Endodermal cell (in vitro differentiated cells): Measurements from ENCODE around the gene P2RX2. TPM values are rescaled to one million over a fixed set of nuclear protein-coding genes. Genes with fewer than 3 reads are reported as not detected.

ENCODE experiments used
- DNase-seq: peaks from one replicate; pipeline ENCODE4 v3.0.0-alpha.2; 2017
- H3K27ac ChIP-seq: 2 replicates; pipeline ENCODE4 v1.5.1; 2013; ENCODE audit warnings: mild to moderate bottlenecking, low read depth, low read length, moderate library complexity
- H3K27me3 ChIP-seq: 2 replicates; pipeline ENCODE4 v1.6.1; 2013; ENCODE audit warnings: mild to moderate bottlenecking, low read length, moderate library complexity; ENCODE audit not compliant: insufficient read depth, control insufficient read depth, poor library complexity, severe bottlenecking
- H3K36me3 ChIP-seq: 2 replicates; pipeline ENCODE4 v1.7.0; 2013; ENCODE audit warnings: mild to moderate bottlenecking, low read length, moderate library complexity; ENCODE audit not compliant: control insufficient read depth, insufficient read depth
- H3K4me1 ChIP-seq: one replicate; pipeline ENCODE4 v1.7.0; 2013; ENCODE audit warnings: low read length; ENCODE audit not compliant: control insufficient read depth, insufficient read depth
- H3K4me3 ChIP-seq: 2 replicates; pipeline ENCODE4 v1.5.1; 2013; ENCODE audit warnings: mild to moderate bottlenecking, low read length, moderate library complexity
- H3K9ac ChIP-seq: 2 replicates; pipeline ENCODE4 v1.6.1; 2013; ENCODE audit warnings: mild to moderate bottlenecking, low read length, moderate library complexity; ENCODE audit not compliant: poor library complexity, severe bottlenecking; ENCODE audit errors: extremely low read depth
- H3K9me3 ChIP-seq: 2 replicates; pipeline ENCODE4 v1.6.1; 2013; ENCODE audit warnings: mild to moderate bottlenecking, low read length, moderate library complexity; ENCODE audit not compliant: control insufficient read depth
- H3K27ac Mint-ChIP-seq: 2 replicates; pipeline ENCODE4 v1.8.0; 2020; ENCODE audit warnings: mixed read lengths
- H3K27me3 Mint-ChIP-seq: 2 replicates; pipeline ENCODE4 v1.8.0; 2021; ENCODE audit warnings: mild to moderate bottlenecking, mixed read lengths; ENCODE audit not compliant: insufficient read depth
- H3K36me3 Mint-ChIP-seq: 2 replicates; pipeline ENCODE4 v1.8.0; 2020; ENCODE audit warnings: low read depth, mixed read lengths
- H3K4me1 Mint-ChIP-seq: 2 replicates; pipeline ENCODE4 v1.8.0; 2020; ENCODE audit warnings: mixed read lengths
- H3K4me3 Mint-ChIP-seq: 2 replicates; pipeline ENCODE4 v1.8.0; 2020; ENCODE audit warnings: mild to moderate bottlenecking, moderate library complexity, mixed read lengths
- H3K9me3 Mint-ChIP-seq: 2 replicates; pipeline ENCODE4 v1.8.0; 2020; ENCODE audit warnings: mild to moderate bottlenecking, mixed read lengths
- WGBS, 2 experiments: methylation state at CpG; one replicate each; pipeline versions ENCODE4 v1.1.5 to v1.1.7; 2013; ENCODE audit warnings: missing lambda C conversion rate in 2 of 2, mixed read lengths in 1 of 2; ENCODE audit not compliant: insufficient coverage in 1 of 2, insufficient read length in 1 of 2; 5-methylcytosine and 5-hydroxymethylcytosine counted together
- total RNA-seq, 2 donors: library from RNA; stranded (reverse); fragmentation: NEBNext Ultra II Directional in 1 of 2; extraction: Animal tissue kit (Norgen Biotek cat#: 25700) in 1 of 2; gene quantifications; 2 replicates in 1 of 2; 3 replicates in 1 of 2; pipeline ENCODE4 v1.2.1, GENCODE V29; 2021
- TF ChIP-seq, protein P1 (sequence below): fragments of 200-600 bp; sonication (generic); conservative IDR thresholded peaks from 2 replicates; pipeline ENCODE4 v1.5.0; 2021; ENCODE audit warnings: antibody characterized with exemption, mild to moderate bottlenecking

The P2RX2 gene
- total RNA-seq, 2 donors from 2014 or later = 0.97 to 2.8 TPM

DNA sequence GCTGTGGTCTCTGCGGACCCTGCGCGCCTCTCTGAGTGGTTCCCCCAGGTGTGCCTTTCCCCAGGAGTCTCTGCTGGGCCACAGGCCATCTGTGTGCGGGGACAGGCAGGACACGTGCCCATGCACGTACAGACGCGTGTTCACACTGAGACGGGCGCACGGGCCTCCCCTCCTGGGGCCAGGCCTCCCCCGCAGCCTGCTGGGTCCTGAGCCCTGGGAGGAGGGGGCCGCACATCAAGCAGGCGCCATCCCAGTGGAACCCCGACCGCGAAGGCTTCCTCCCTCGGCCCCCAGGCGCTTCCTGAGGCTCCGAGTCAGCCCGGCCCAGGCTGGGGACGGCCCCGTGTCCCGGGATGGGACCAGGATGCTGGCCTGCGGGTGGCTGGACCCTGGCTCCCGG is 47.9 kb upstream of the P2RX2 start:
- no peak for DNase-seq
- no peaks in the 10 kb centered on the region for H3K27me3 Mint-ChIP-seq
- WGBS, 2 experiments = 94 to 97% methylated on average over 16 to 26 of the region's 26 CpGs
- Histone ChIP-seq H3K4me3 (no peak overlapping the region), H3K27ac (no peak overlapping the region), H3K27me3 (no peaks in the 10 kb centered on the region), H3K9me3 (no peaks in the 10 kb centered on the region), H3K36me3 (peaks cover 10% of the 10 kb centered on the region), H3K4me1 (no peaks in the 10 kb centered on the region), H3K9ac (no peak overlapping the region)
- H3K36me3 Mint-ChIP-seq = peaks cover 24% of the 10 kb centered on the region
- TF ChIP-seq, protein P1, sequence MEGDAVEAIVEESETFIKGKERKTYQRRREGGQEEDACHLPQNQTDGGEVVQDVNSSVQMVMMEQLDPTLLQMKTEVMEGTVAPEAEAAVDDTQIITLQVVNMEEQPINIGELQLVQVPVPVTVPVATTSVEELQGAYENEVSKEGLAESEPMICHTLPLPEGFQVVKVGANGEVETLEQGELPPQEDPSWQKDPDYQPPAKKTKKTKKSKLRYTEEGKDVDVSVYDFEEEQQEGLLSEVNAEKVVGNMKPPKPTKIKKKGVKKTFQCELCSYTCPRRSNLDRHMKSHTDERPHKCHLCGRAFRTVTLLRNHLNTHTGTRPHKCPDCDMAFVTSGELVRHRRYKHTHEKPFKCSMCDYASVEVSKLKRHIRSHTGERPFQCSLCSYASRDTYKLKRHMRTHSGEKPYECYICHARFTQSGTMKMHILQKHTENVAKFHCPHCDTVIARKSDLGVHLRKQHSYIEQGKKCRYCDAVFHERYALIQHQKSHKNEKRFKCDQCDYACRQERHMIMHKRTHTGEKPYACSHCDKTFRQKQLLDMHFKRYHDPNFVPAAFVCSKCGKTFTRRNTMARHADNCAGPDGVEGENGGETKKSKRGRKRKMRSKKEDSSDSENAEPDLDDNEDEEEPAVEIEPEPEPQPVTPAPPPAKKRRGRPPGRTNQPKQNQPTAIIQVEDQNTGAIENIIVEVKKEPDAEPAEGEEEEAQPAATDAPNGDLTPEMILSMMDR = no peak
- no peak overlapping the region for H3K4me3 Mint-ChIP-seq
- H3K27ac Mint-ChIP-seq = no peak overlapping the region
- no peaks in the 10 kb centered on the region for H3K9me3 Mint-ChIP-seq
- peaks cover 3% of the 10 kb centered on the region for H3K4me1 Mint-ChIP-seq

DNA sequence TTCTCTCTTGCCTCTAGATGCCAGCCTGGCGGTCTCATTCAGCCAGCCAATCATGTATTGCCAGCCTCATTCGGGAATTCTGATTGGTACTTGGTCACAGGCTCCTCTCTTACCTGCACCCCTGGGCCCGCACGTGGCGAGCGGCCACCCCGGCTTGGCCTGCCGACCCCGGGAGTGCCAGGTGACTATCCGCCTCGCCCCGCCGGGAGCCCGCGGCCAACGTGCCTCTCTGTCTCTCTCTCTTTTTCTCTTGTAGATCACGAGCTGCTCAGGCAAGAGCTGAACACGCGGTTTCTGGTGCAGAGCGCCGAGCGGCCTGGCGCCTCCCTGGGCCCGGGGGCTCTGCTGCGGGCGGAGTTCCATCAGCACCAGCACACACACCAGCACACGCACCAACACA is 47.5 kb upstream of the P2RX2 start:
- Mint-ChIP-seq H3K4me1 (no peaks in the 10 kb centered on the region), H3K27me3 (no peaks in the 10 kb centered on the region), H3K9me3 (no peaks in the 10 kb centered on the region), H3K27ac (no peak overlapping the region), H3K4me3 (no peak overlapping the region), H3K36me3 (peaks cover 22% of the 10 kb centered on the region)
- Histone ChIP-seq H3K27me3 (no peaks in the 10 kb centered on the region), H3K4me3 (no peak overlapping the region), H3K9me3 (no peaks in the 10 kb centered on the region), H3K27ac (no peak overlapping the region), H3K4me1 (no peaks in the 10 kb centered on the region), H3K9ac (no peak overlapping the region), H3K36me3 (peaks cover 8% of the 10 kb centered on the region)
- 94 to 97% methylated on average over 22 to 27 of the region's 27 CpGs for WGBS, 2 experiments
- no peak for DNase-seq
- TF ChIP-seq, protein P1 = no peak

DNA sequence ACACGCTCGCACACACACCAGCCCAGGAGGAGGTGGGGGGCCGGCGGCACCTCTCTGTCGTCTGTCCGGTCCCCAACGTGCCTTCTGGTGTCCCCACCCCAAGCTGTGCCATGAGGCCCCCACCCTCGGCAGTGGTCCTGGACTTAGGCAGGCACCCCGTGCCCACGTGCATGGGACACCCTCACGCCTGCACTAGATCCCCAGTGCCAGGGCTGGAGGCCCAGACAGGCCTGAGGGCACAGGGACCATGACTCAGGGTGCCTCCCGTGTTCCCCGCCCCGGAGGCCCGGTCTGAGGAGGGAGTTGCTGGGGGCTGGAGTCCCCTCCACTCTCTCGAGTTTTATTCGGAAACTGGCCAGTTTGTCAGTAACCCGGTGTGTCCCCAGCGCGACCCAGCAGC is 47.0 kb upstream of the P2RX2 start:
- Mint-ChIP-seq H3K4me1 (no peaks in the 10 kb centered on the region), H3K4me3 (no peak overlapping the region), H3K36me3 (peaks cover 23% of the 10 kb centered on the region), H3K9me3 (no peaks in the 10 kb centered on the region), H3K27ac (no peak overlapping the region), H3K27me3 (no peaks in the 10 kb centered on the region)
- H3K27me3 ChIP-seq = no peaks in the 10 kb centered on the region
- H3K36me3 ChIP-seq = peaks cover 8% of the 10 kb centered on the region
- H3K9ac ChIP-seq = no peak overlapping the region
- WGBS, 2 experiments = 86 to 95% methylated on average over 15 to 20 of the region's 20 CpGs
- no peaks in the 10 kb centered on the region for H3K9me3 ChIP-seq
- DNase-seq = no peak
- no peaks in the 10 kb centered on the region for H3K4me1 ChIP-seq
- no peak overlapping the region for H3K4me3 ChIP-seq
- no peak overlapping the region for H3K27ac ChIP-seq
- TF ChIP-seq, protein P1 = no peak
